ENCODE results near the gene UPK2. TPM values are rescaled to one million over a fixed set of nuclear protein-coding genes. Genes with fewer than 3 reads are reported as not detected.
A peak's percentile ranks its signal among the peaks of the same experiment; 100 is the strongest.

UPK2 gene
- total and polyA plus RNA-seq, 2 of the 13 experiments (the other 11 are each of a cell fraction or from before 2014, with no cell fraction given): not detected

GRCh38 chr11:118921121-118921928 lies 34.8 kb upstream of the UPK2 start (continued):
- TF ChIP-seq THYN1 (CRISPR knock-in tag; IDR thresholded peaks at IDR 0.05; ENCODE audit: borderline replicate concordance, low read depth) (no peak), TBX2 (CRISPR knock-in tag; IDR thresholded peaks at IDR 0.05; ENCODE audit: borderline replicate concordance) (peak; percentile 63), ZNF556 (CRISPR knock-in tag; IDR thresholded peaks at IDR 0.05; ENCODE audit: borderline replicate concordance) (0 out of 2 replicates have a peak, but pooled peaks have one; percentile 42), LBX2 (CRISPR knock-in tag; IDR thresholded peaks at IDR 0.05; ENCODE audit: borderline replicate concordance) (no peak), KDM2A (CRISPR knock-in tag; IDR thresholded peaks at IDR 0.05; ENCODE audit: borderline replicate concordance, low read depth) (no peak), NKX3-1 (CRISPR knock-in tag; IDR thresholded peaks at IDR 0.05) (no peak), CERS6 (CRISPR knock-in tag; IDR thresholded peaks at IDR 0.05) (no peak), ZNF746 (CRISPR knock-in tag; IDR thresholded peaks at IDR 0.05) (peak; percentile 94), ZMAT3 (CRISPR knock-in tag; conservative IDR thresholded peaks at IDR 0.05) (0 out of 2 replicates have a peak, but pooled peaks have one; percentile 45), ZFP36L1 (CRISPR knock-in tag; IDR thresholded peaks at IDR 0.05) (no peak), NR1H2 (CRISPR knock-in tag; IDR thresholded peaks at IDR 0.05; ENCODE audit: borderline replicate concordance, low read depth) (no peak)
- TF ChIP-seq, protein P1, sequence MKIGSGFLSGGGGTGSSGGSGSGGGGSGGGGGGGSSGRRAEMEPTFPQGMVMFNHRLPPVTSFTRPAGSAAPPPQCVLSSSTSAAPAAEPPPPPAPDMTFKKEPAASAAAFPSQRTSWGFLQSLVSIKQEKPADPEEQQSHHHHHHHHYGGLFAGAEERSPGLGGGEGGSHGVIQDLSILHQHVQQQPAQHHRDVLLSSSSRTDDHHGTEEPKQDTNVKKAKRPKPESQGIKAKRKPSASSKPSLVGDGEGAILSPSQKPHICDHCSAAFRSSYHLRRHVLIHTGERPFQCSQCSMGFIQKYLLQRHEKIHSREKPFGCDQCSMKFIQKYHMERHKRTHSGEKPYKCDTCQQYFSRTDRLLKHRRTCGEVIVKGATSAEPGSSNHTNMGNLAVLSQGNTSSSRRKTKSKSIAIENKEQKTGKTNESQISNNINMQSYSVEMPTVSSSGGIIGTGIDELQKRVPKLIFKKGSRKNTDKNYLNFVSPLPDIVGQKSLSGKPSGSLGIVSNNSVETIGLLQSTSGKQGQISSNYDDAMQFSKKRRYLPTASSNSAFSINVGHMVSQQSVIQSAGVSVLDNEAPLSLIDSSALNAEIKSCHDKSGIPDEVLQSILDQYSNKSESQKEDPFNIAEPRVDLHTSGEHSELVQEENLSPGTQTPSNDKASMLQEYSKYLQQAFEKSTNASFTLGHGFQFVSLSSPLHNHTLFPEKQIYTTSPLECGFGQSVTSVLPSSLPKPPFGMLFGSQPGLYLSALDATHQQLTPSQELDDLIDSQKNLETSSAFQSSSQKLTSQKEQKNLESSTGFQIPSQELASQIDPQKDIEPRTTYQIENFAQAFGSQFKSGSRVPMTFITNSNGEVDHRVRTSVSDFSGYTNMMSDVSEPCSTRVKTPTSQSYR (CRISPR knock-in tag; IDR thresholded peaks at IDR 0.05; ENCODE audit: borderline replicate concordance): peak; percentile 97
- TF ChIP-seq, protein P2, sequence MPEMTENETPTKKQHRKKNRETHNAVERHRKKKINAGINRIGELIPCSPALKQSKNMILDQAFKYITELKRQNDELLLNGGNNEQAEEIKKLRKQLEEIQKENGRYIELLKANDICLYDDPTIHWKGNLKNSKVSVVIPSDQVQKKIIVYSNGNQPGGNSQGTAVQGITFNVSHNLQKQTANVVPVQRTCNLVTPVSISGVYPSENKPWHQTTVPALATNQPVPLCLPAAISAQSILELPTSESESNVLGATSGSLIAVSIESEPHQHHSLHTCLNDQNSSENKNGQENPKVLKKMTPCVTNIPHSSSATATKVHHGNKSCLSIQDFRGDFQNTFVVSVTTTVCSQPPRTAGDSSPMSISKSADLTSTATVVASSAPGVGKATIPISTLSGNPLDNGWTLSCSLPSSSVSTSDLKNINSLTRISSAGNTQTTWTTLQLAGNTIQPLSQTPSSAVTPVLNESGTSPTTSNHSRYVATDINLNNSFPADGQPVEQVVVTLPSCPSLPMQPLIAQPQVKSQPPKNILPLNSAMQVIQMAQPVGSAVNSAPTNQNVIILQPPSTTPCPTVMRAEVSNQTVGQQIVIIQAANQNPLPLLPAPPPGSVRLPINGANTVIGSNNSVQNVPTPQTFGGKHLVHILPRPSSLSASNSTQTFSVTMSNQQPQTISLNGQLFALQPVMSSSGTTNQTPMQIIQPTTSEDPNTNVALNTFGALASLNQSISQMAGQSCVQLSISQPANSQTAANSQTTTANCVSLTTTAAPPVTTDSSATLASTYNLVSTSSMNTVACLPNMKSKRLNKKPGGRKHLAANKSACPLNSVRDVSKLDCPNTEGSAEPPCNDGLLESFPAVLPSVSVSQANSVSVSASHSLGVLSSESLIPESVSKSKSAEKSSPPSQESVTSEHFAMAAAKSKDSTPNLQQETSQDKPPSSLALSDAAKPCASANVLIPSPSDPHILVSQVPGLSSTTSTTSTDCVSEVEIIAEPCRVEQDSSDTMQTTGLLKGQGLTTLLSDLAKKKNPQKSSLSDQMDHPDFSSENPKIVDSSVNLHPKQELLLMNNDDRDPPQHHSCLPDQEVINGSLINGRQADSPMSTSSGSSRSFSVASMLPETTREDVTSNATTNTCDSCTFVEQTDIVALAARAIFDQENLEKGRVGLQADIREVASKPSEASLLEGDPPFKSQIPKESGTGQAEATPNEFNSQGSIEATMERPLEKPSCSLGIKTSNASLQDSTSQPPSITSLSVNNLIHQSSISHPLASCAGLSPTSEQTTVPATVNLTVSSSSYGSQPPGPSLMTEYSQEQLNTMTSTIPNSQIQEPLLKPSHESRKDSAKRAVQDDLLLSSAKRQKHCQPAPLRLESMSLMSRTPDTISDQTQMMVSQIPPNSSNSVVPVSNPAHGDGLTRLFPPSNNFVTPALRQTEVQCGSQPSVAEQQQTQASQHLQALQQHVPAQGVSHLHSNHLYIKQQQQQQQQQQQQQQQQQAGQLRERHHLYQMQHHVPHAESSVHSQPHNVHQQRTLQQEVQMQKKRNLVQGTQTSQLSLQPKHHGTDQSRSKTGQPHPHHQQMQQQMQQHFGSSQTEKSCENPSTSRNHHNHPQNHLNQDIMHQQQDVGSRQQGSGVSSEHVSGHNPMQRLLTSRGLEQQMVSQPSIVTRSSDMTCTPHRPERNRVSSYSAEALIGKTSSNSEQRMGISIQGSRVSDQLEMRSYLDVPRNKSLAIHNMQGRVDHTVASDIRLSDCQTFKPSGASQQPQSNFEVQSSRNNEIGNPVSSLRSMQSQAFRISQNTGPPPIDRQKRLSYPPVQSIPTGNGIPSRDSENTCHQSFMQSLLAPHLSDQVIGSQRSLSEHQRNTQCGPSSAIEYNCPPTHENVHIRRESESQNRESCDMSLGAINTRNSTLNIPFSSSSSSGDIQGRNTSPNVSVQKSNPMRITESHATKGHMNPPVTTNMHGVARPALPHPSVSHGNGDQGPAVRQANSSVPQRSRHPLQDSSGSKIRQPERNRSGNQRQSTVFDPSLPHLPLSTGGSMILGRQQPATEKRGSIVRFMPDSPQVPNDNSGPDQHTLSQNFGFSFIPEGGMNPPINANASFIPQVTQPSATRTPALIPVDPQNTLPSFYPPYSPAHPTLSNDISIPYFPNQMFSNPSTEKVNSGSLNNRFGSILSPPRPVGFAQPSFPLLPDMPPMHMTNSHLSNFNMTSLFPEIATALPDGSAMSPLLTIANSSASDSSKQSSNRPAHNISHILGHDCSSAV (CRISPR knock-in tag; IDR thresholded peaks at IDR 0.05; ENCODE audit: borderline replicate concordance): no peak
- TF ChIP-seq, protein P3, sequence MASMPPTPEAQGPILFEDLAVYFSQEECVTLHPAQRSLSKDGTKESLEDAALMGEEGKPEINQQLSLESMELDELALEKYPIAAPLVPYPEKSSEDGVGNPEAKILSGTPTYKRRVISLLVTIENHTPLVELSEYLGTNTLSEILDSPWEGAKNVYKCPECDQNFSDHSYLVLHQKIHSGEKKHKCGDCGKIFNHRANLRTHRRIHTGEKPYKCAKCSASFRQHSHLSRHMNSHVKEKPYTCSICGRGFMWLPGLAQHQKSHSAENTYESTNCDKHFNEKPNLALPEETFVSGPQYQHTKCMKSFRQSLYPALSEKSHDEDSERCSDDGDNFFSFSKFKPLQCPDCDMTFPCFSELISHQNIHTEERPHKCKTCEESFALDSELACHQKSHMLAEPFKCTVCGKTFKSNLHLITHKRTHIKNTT (CRISPR knock-in tag; IDR thresholded peaks at IDR 0.05): no peak

Data from HepG2 (cell line).